HEK293 (cell line): ENCODE data around the gene ZFPM1.

ENCODE experiments used
- CTCF ChIA-PET: fragments of 350-600 bp; formaldehyde crosslinking; extraction: SDS; loops from one replicate; lab custom pipeline; 2021; ENCODE audit warnings: antibody characterized with exemption; lab: Yijun Ruan, JAX
- POLR2A ChIA-PET: fragments of 300-600 bp; formaldehyde crosslinking; extraction: SDS; loops from one replicate; lab custom pipeline; 2020; ENCODE audit warnings: antibody characterized with exemption, inconsistent platforms; lab: Yijun Ruan, JAX
- H3K27ac ChIP-seq: fragments of 200-500 bp; sonication (Bioruptor generic); 2 replicates; pipeline ENCODE4 v1.5.1; 2014; ENCODE audit warnings: low read depth, low read length, control low read depth, inconsistent platforms; ENCODE audit errors: extremely low read depth
- H3K36me3 ChIP-seq, 2 experiments: fragments of 200-500 bp in 1 of 2; sonication (Bioruptor generic) in 1 of 2; 1 replicate in 1 of 2; 2 replicates in 1 of 2; pipeline ENCODE4 v1.5.1; 2014 to 2017; ENCODE audit warnings: inconsistent platforms in 2 of 2, low read length in 2 of 2; ENCODE audit not compliant: control insufficient read depth in 2 of 2, insufficient read depth in 1 of 2
- H3K4me1 ChIP-seq: fragments of 200-500 bp; sonication (Bioruptor generic); 2 replicates; pipeline ENCODE4 v1.5.1; 2014; ENCODE audit warnings: mild to moderate bottlenecking, low read length, inconsistent platforms; ENCODE audit not compliant: control insufficient read depth, insufficient read depth
- H3K4me3 ChIP-seq: 2 replicates; pipeline ENCODE4 v1.5.1; 2011; ENCODE audit warnings: low read depth, mild to moderate bottlenecking, control low read depth, low read length, moderate library complexity
- H3K9me3 ChIP-seq: fragments of 200-500 bp; sonication (Bioruptor generic); 2 replicates; pipeline ENCODE4 v1.5.1; 2014; ENCODE audit warnings: low read depth, low read length, inconsistent platforms; ENCODE audit not compliant: control insufficient read depth, insufficient read depth
- EGR2 ChIP-seq: fragments of 450-650 bp; formaldehyde crosslinking; IDR thresholded peaks from 2 replicates; pipeline ENCODE4 v1.5.1; 2016; ENCODE audit warnings: low read depth, missing biosample characterization, missing genetic modification characterization
- GLIS1 ChIP-seq: fragments of 450-650 bp; formaldehyde crosslinking; IDR thresholded peaks from 2 replicates; pipeline ENCODE4 v1.5.1; 2016; ENCODE audit warnings: missing biosample characterization, missing genetic modification characterization
- GLIS2 ChIP-seq: fragments of 450-650 bp; formaldehyde crosslinking; IDR thresholded peaks from 2 replicates; pipeline ENCODE4 v1.5.1; 2016; ENCODE audit warnings: missing biosample characterization, missing genetic modification characterization
- KLF1 ChIP-seq: fragments of 450-650 bp; formaldehyde crosslinking; IDR thresholded peaks from 2 replicates; pipeline ENCODE4 v1.5.1; 2016; ENCODE audit warnings: missing biosample characterization, missing genetic modification characterization
- MEIS1 ChIP-seq: sonication (generic); formaldehyde crosslinking; IDR thresholded peaks from 2 replicates; pipeline ENCODE4 v1.8.1; 2022; ENCODE audit warnings: missing genetic modification reagents, mild to moderate bottlenecking, borderline replicate concordance
- SP7 ChIP-seq: fragments of 450-650 bp; formaldehyde crosslinking; IDR thresholded peaks from 2 replicates; pipeline ENCODE4 v1.5.1; 2016; ENCODE audit warnings: missing biosample characterization, missing genetic modification characterization
- ZFHX2 ChIP-seq: fragments of 450-650 bp; formaldehyde crosslinking; conservative IDR thresholded peaks from 2 replicates; pipeline ENCODE4 v1.5.1; 2016; ENCODE audit warnings: missing biosample characterization, missing genetic modification characterization
- ZIC2 ChIP-seq: fragments of 450-650 bp; formaldehyde crosslinking; IDR thresholded peaks from 2 replicates; pipeline ENCODE4 v1.5.1; 2016; ENCODE audit warnings: missing biosample characterization, missing genetic modification characterization
- ZNF10 ChIP-seq: fragments of 450-650 bp; formaldehyde crosslinking; IDR thresholded peaks from 2 replicates; pipeline ENCODE4 v1.5.1; 2017; ENCODE audit warnings: missing biosample characterization, missing genetic modification characterization
- ZNF112 ChIP-seq: fragments of 450-650 bp; formaldehyde crosslinking; IDR thresholded peaks from 2 replicates; pipeline ENCODE4 v1.5.0; 2017; ENCODE audit warnings: missing biosample characterization, missing genetic modification characterization
- ZNF121 ChIP-seq: fragments of 450-650 bp; formaldehyde crosslinking; IDR thresholded peaks from 2 replicates; pipeline ENCODE4 v1.5.1; 2016; ENCODE audit warnings: missing biosample characterization, missing genetic modification characterization
- ZNF239 ChIP-seq: fragments of 450-650 bp; formaldehyde crosslinking; IDR thresholded peaks from 2 replicates; pipeline ENCODE4 v1.5.1; 2016; ENCODE audit warnings: missing biosample characterization, missing genetic modification characterization
- ZNF324 ChIP-seq: fragments of 450-650 bp; formaldehyde crosslinking; IDR thresholded peaks from 2 replicates; pipeline ENCODE4 v1.5.1; 2016; ENCODE audit warnings: missing biosample characterization, missing genetic modification characterization
- ZNF335 ChIP-seq: fragments of 450-650 bp; formaldehyde crosslinking; conservative IDR thresholded peaks from 2 replicates; pipeline ENCODE4 v1.5.1; 2016; ENCODE audit warnings: missing biosample characterization, missing genetic modification characterization
- ZNF416 ChIP-seq: fragments of 450-650 bp; formaldehyde crosslinking; IDR thresholded peaks from 2 replicates; pipeline ENCODE4 v1.5.1; 2016; ENCODE audit warnings: missing biosample characterization, missing genetic modification characterization
- ZNF777 ChIP-seq: fragments of 450-650 bp; formaldehyde crosslinking; IDR thresholded peaks from 2 replicates; pipeline ENCODE4 v1.5.1; 2017; ENCODE audit warnings: missing biosample characterization, missing genetic modification characterization, borderline replicate concordance
- ZNF843 ChIP-seq: fragments of 450-650 bp; formaldehyde crosslinking; IDR thresholded peaks from 2 replicates; pipeline ENCODE4 v1.5.1; 2016; ENCODE audit warnings: missing biosample characterization, missing genetic modification characterization
- TF ChIP-seq, protein P1 (sequence below): fragments of 450-650 bp; formaldehyde crosslinking; IDR thresholded peaks from 2 replicates; pipeline ENCODE4 v1.5.1; 2016; ENCODE audit warnings: missing biosample characterization, missing genetic modification characterization
- TF ChIP-seq, protein P2 (sequence below): fragments of 450-650 bp; formaldehyde crosslinking; IDR thresholded peaks from 2 replicates; pipeline ENCODE4 v1.5.1; 2016; ENCODE audit warnings: missing biosample characterization, missing genetic modification characterization, low read depth
- TF ChIP-seq, protein P3 (sequence below): fragments of 450-650 bp; formaldehyde crosslinking; IDR thresholded peaks from 2 replicates; pipeline ENCODE4 v1.5.1; 2016; ENCODE audit warnings: missing biosample characterization, missing genetic modification characterization
- TF ChIP-seq, protein P4 (sequence below): fragments of 450-650 bp; formaldehyde crosslinking; IDR thresholded peaks from 2 replicates; pipeline ENCODE4 v1.5.1; 2016; ENCODE audit warnings: missing biosample characterization, missing genetic modification characterization

Gene ZFPM1

GRCh38 chr16:88453611-88454522, 787 bp downstream of the ZFPM1 start (continued):
- TF ChIP-seq, protein P1, sequence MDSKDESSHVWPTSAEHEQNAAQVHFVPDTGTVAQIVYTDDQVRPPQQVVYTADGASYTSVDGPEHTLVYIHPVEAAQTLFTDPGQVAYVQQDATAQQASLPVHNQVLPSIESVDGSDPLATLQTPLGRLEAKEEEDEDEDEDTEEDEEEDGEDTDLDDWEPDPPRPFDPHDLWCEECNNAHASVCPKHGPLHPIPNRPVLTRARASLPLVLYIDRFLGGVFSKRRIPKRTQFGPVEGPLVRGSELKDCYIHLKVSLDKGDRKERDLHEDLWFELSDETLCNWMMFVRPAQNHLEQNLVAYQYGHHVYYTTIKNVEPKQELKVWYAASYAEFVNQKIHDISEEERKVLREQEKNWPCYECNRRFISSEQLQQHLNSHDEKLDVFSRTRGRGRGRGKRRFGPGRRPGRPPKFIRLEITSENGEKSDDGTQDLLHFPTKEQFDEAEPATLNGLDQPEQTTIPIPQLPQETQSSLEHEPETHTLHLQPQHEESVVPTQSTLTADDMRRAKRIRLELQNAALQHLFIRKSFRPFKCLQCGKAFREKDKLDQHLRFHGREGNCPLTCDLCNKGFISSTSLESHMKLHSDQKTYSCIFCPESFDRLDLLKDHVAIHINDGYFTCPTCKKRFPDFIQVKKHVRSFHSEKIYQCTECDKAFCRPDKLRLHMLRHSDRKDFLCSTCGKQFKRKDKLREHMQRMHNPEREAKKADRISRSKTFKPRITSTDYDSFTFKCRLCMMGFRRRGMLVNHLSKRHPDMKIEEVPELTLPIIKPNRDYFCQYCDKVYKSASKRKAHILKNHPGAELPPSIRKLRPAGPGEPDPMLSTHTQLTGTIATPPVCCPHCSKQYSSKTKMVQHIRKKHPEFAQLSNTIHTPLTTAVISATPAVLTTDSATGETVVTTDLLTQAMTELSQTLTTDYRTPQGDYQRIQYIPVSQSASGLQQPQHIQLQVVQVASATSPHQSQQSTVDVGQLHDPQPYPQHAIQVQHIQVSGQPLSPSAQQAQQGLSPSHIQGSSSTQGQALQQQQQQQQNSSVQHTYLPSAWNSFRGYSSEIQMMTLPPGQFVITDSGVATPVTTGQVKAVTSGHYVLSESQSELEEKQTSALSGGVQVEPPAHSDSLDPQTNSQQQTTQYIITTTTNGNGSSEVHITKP (tag by site-specific recombination) = peak; percentile 85
- TF ChIP-seq, all 188 proteins: peak for 10

DNA sequence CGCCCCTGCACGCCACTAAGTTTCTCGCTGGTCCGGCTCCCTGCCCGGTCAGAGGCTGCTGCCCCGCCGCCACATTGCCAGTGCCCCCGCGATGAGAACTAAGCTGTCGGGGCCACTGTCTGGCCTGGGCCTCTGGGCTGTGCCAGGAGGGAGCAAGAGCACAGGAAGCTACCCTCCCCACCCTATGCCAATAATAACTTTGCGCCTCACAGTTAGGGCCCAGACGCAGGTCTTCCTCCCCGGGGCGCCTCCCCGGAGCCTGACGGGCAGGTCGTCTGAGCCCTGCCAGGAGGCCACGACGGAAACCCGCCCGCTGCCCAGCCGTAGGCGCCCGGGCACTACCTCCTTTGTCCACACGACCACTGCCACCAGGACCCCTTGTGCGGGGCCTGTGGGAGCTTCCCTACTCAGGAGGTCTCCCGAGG, 1.5 kb downstream of the ZFPM1 start:
- POLR2A ChIA-PET = interaction anchor here (1.5 kb wide), 1 partner anchor 51 kb away, joined by 3 read pairs; no protein-coding TSS in a partner anchor
- Histone ChIP-seq H3K9me3 (no peaks in the 10 kb centered on the region), H3K4me1 (peaks cover 5% of the 10 kb centered on the region; the same call in 1 of the 2 replicates), H3K27ac (peak overlapping the region; percentile 47; the same call in 1 of the 2 replicates), H3K36me3 (peaks cover 0 to 4% of the 10 kb centered on the region in 2 experiments; a peak in 1 of 3 replicates), H3K4me3 (peak overlapping the region; percentile 52)
- TF ChIP-seq ZNF121 (tag by site-specific recombination) = peak; percentile 39; the same call in 1 of the 2 replicates
- no peak for TF ChIP-seq ZNF112 (tag by site-specific recombination)
- no peak for TF ChIP-seq MEIS1 (CRISPR knock-in tag)
- no peak for TF ChIP-seq ZNF324 (tag by site-specific recombination)
- TF ChIP-seq GLIS2 (tag by site-specific recombination) = peak; percentile 48; the same call in 1 of the 2 replicates
- TF ChIP-seq ZIC2 (tag by site-specific recombination) = peak; percentile 84
- peak; percentile 77 for TF ChIP-seq GLIS1 (tag by site-specific recombination)
- TF ChIP-seq ZNF777 (tag by site-specific recombination) = peak; percentile 7; the same call in 1 of the 2 replicates
- TF ChIP-seq ZNF335 (tag by site-specific recombination) = peak; percentile 96
- TF ChIP-seq ZNF10 = no peak
- CTCF ChIA-PET = interaction anchor here (0.7 to 0.9 kb wide), 2 partner anchors 11 to 165 kb away, joined by 3 read pairs; no protein-coding TSS in a partner anchor

DNA sequence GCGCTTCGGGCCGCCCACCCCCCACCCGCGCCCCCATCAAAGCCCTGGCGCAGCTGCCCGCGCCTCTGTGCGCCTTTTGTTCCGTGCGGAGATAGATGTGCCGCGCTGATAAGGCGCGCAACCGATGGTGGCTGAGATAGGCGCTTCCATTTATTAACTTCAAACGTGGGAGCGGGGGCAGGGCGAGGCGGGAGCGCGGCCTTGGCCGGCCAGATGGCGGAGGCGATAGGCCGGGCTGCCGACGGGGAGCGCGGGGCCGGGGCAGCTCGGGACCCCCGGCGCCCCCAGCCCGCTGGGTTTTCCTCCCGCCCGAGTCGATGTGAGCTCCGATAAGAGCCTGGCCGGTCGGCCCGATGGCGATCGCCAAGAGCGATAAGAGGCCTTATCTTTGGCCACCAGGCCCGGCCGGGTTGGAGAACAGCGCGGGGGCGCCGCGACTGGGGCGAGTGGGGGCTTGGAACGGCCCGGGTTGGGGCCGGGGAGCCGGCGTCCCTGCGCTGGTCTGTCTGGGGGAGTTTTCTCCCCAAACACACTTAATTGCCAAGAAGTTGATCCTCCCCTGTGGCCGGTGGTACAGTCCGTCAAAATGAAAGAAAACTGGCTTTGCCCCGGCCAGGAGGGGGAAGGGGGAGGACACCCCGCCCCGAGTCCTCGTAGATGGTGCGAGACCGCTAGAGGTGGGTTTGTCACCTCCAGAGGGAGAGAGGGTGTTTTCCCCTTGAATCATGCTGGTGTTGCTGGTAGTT, 2.7 kb downstream of the ZFPM1 start:
- peaks cover 0 to 4% of the 10 kb centered on the region in 2 experiments; a peak in 1 of 3 replicates for H3K36me3 ChIP-seq
- POLR2A ChIA-PET = interaction anchor here (1.5 kb wide), 1 partner anchor 49 kb away, joined by 3 read pairs; no protein-coding TSS in a partner anchor
- CTCF ChIA-PET = interaction anchor here (0.6 kb wide), 2 partner anchors 82 to 711 kb away, joined by 3 read pairs; no protein-coding TSS in a partner anchor
- peaks cover 5% of the 10 kb centered on the region; the same call in 1 of the 2 replicates for H3K4me1 ChIP-seq
- H3K4me3 ChIP-seq = peak overlapping the region; percentile 52
- peak overlapping the region; percentile 40; the same call in 1 of the 2 replicates for H3K27ac ChIP-seq
- no peaks in the 10 kb centered on the region for H3K9me3 ChIP-seq
- peak; percentile 35 for TF ChIP-seq EGR2 (tag by site-specific recombination)
- TF ChIP-seq, protein P2, sequence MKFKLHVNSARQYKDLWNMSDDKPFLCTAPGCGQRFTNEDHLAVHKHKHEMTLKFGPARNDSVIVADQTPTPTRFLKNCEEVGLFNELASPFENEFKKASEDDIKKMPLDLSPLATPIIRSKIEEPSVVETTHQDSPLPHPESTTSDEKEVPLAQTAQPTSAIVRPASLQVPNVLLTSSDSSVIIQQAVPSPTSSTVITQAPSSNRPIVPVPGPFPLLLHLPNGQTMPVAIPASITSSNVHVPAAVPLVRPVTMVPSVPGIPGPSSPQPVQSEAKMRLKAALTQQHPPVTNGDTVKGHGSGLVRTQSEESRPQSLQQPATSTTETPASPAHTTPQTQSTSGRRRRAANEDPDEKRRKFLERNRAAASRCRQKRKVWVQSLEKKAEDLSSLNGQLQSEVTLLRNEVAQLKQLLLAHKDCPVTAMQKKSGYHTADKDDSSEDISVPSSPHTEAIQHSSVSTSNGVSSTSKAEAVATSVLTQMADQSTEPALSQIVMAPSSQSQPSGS (tag by site-specific recombination) = no peak
- peak; percentile 14; the same call in 1 of the 2 replicates for TF ChIP-seq GLIS2 (tag by site-specific recombination)
- TF ChIP-seq ZNF239 (tag by site-specific recombination) = peak; percentile 96
- peak; percentile 55 for TF ChIP-seq KLF1 (tag by site-specific recombination)
- TF ChIP-seq ZNF416 (tag by site-specific recombination) = no peak
- TF ChIP-seq, protein P3, sequence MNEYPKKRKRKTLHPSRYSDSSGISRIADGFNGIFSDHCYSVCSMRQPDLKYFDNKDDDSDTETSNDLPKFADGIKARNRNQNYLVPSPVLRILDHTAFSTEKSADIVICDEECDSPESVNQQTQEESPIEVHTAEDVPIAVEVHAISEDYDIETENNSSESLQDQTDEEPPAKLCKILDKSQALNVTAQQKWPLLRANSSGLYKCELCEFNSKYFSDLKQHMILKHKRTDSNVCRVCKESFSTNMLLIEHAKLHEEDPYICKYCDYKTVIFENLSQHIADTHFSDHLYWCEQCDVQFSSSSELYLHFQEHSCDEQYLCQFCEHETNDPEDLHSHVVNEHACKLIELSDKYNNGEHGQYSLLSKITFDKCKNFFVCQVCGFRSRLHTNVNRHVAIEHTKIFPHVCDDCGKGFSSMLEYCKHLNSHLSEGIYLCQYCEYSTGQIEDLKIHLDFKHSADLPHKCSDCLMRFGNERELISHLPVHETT = no peak
- TF ChIP-seq ZNF843 (tag by site-specific recombination) = no peak
- peak; percentile 77 for TF ChIP-seq ZFHX2 (tag by site-specific recombination)
- TF ChIP-seq, protein P4, sequence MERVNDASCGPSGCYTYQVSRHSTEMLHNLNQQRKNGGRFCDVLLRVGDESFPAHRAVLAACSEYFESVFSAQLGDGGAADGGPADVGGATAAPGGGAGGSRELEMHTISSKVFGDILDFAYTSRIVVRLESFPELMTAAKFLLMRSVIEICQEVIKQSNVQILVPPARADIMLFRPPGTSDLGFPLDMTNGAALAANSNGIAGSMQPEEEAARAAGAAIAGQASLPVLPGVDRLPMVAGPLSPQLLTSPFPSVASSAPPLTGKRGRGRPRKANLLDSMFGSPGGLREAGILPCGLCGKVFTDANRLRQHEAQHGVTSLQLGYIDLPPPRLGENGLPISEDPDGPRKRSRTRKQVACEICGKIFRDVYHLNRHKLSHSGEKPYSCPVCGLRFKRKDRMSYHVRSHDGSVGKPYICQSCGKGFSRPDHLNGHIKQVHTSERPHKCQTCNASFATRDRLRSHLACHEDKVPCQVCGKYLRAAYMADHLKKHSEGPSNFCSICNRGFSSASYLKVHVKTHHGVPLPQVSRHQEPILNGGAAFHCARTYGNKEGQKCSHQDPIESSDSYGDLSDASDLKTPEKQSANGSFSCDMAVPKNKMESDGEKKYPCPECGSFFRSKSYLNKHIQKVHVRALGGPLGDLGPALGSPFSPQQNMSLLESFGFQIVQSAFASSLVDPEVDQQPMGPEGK (tag by site-specific recombination) = peak; percentile 11; the same call in 1 of the 2 replicates
- peak; percentile 13; the same call in 1 of the 2 replicates for TF ChIP-seq SP7 (tag by site-specific recombination)
